Astrocyte of the cerebellum (primary cell): Measurements from ENCODE around the gene MDM2.
A peak's percentile ranks its signal among the peaks of the same experiment; 100 is the strongest.
"Not testable (repeated sequence)": the region's sequence is repeated elsewhere in the genome, so short reads cannot be mapped to it uniquely, and the experiment has no call there.

Experiments
- DNase-seq: peaks from one replicate; pipeline ENCODE4 v3.0.0-alpha.2; 2011; ENCODE audit warnings: low read depth
- H3K4me3 ChIP-seq: 2 replicates; pipeline ENCODE4 v1.5.1; 2011; ENCODE audit warnings: mild to moderate bottlenecking, low read depth, low read length, moderate library complexity
- CTCF ChIP-seq: IDR thresholded peaks from 2 replicates; pipeline ENCODE4 v1.5.1; 2012; ENCODE audit warnings: low read length, low read depth, moderate library complexity, mild to moderate bottlenecking; ENCODE audit errors: missing control alignments
- in situ Hi-C: cut with HindIII; loops from 2 replicates; pipeline ENCODE4 v1.10.0; 2017; ENCODE audit warnings: low sequenced_read_pairs

The MDM2 gene

GRCh38 chr12:68803948-68804656 is 3.9 kb upstream of the MDM2 start:
- no peak for DNase-seq
- no peak for TF ChIP-seq CTCF
- in situ Hi-C loops = no loop called here
- no peak overlapping the region for H3K4me3 ChIP-seq

GRCh38 chr12:68804657-68805591 is 3.1 kb upstream of the MDM2 start:
- no peak overlapping the region for H3K4me3 ChIP-seq
- DNase-seq = no peak
- no peak for TF ChIP-seq CTCF
- in situ Hi-C loops = no loop called here

- TF ChIP-seq CTCF = no peak
- DNase-seq = no peak
- in situ Hi-C loops = no loop called here
- no peak overlapping the region for H3K4me3 ChIP-seq
These were observed 2.3 kb upstream of the MDM2 start for GRCh38 chr12:68805592-68806120.

GRCh38 chr12:68806488-68807237 is 1.3 kb upstream of the MDM2 start:
- H3K4me3 ChIP-seq = no peak overlapping the region
- DNase-seq = no peak
- no peak for TF ChIP-seq CTCF
- in situ Hi-C loops = no loop called here

DNA sequence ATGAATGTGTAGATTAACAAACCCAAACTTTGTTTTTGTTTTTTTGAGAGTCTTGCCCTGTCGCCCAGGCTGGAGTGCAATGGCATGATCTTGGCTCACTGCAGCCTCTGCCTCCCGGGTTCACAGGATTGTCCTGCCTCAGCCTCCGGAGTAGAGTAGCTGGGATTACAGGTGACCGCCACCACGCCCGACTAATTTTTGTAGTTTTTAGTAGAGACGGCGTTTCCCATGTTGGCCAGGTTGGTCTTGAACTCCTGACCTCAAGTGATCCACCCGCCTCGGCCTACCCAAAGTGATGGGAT is 752 bp upstream of the MDM2 start:
- in situ Hi-C loops, DNase-seq: not testable (repeated sequence)
- H3K4me3 ChIP-seq = peak overlapping the region; percentile 98

DNA sequence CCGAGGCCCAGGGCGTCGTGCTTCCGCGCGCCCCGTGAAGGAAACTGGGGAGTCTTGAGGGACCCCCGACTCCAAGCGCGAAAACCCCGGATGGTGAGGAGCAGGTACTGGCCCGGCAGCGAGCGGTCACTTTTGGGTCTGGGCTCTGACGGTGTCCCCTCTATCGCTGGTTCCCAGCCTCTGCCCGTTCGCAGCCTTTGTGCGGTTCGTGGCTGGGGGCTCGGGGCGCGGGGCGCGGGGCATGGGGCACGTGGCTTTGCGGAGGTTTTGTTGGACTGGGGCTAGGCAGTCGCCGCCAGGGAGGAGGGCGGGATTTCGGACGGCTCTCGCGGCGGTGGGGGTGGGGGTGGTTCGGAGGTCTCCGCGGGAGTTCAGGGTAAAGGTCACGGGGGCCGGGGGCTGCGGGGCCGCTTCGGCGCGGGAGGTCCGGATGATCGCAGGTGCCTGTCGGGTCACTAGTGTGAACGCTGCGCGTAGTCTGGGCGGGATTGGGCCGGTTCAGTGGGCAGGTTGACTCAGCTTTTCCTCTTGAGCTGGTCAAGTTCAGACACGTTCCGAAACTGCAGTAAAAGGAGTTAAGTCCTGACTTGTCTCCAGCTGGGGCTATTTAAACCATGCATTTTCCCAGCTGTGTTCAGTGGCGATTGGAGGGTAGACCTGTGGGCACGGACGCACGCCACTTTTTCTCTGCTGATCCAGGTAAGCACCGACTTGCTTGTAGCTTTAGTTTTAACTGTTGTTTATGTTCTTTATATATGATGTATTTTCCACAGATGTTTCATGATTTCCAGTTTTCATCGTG is 612 bp downstream of the MDM2 start:
- in situ Hi-C loops = no loop called here
- peak; percentile 78 for DNase-seq
- peak overlapping the region; percentile 98 for H3K4me3 ChIP-seq
- no peak for TF ChIP-seq CTCF
